Adrenal gland (tissue), 5 donors: Measurements from ENCODE around the gene JARID2.

Source experiments
- CTCF ChIP-seq, 6 experiments: fragments of 450-650 bp in 4 of 6; fragments of 200-600 bp in 2 of 6; sonication (generic) in 1 of 6; IDR thresholded peaks; 1 replicate in 5 of 6; 2 replicates in 1 of 6; pipeline versions ENCODE4 v1.5.1 to v1.8.0; 2016 to 2021; ENCODE audit warnings: antibody characterized with exemption in 6 of 6, mild to moderate bottlenecking in 2 of 6, moderate library complexity in 1 of 6
- POLR2A ChIP-seq, 2 donors: fragments of 450-650 bp; IDR thresholded peaks; one replicate each; pipeline ENCODE4 v1.6.1; 2017; ENCODE audit warnings: antibody characterized with exemption in 2 of 2, mild to moderate bottlenecking in 2 of 2, moderate library complexity in 1 of 2
- donor health status: DM: no; HTN: no; CAD: no.

DNA sequence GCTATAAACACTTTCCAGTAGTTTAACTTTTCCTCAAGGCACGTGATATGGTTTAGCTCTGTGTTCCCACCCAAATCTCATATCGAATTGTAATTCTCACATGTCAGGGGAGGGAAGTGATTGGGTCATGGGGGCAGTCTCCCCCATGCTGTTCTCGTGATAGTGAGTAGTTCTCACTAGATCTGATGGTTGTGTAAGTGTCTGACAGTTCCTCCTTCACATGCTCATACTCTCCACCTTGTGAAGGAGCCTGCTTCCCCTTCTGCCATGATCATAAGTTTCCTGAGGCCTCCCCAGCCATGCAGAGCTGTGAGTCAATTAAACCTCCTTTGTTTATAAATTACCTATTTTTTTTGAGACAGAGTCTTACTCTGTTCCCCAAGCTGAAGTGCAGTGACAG lies 289.1 kb downstream of the JARID2 start:
- no peak for TF ChIP-seq CTCF (IDR thresholded peaks at IDR 0.05)
- no peak for TF ChIP-seq POLR2A (IDR thresholded peaks at IDR 0.05)
